MM.1S (cell line): ENCODE data around the gene LRRTM4.
"Not testable (repeated sequence)": the region's sequence is repeated elsewhere in the genome, so short reads cannot be mapped to it uniquely, and the experiment has no call there.

ENCODE experiments used
- EZH2 ChIP-seq: fragments of 300-600 bp; sonication (generic); optimal IDR thresholded peaks from 2 replicates; pipeline ENCODE3; 2017; ENCODE audit warnings: low read depth, mild to moderate bottlenecking, antibody characterized with exemption, low read length, mixed read lengths
- EZH2phosphoT487 ChIP-seq: fragments of 300-600 bp; sonication (generic); IDR thresholded peaks from 2 replicates; pipeline ENCODE4 v1.6.1; 2018; ENCODE audit warnings: antibody characterized with exemption, low read length
- TF ChIP-seq, protein P1 (sequence below): fragments of 300-600 bp; sonication (generic); IDR thresholded peaks from 2 replicates; pipeline ENCODE4 v1.5.1; 2016; ENCODE audit warnings: antibody characterized with exemption, low read length, mixed read lengths

DNA sequence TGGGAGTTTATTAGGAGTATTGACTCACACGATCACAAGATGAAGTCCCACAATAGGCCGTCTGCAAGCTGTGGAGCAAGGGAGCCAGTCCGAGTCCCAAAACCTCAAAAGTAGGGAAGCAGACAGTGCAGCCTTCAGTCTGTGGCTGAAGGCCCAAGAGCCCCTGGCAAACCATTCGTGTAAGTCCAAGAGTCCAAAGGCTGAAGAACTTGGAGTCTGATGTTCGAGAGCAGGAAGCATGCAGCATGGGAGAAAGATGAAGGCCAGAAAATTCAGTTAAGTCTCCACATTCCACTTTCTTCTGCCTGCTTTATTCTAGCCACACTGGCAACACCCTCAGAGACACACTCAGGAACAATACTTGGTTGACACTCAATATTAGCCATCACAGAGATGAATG, 492.9 kb downstream of the LRRTM4 start:
- TF ChIP-seq, protein P1, sequence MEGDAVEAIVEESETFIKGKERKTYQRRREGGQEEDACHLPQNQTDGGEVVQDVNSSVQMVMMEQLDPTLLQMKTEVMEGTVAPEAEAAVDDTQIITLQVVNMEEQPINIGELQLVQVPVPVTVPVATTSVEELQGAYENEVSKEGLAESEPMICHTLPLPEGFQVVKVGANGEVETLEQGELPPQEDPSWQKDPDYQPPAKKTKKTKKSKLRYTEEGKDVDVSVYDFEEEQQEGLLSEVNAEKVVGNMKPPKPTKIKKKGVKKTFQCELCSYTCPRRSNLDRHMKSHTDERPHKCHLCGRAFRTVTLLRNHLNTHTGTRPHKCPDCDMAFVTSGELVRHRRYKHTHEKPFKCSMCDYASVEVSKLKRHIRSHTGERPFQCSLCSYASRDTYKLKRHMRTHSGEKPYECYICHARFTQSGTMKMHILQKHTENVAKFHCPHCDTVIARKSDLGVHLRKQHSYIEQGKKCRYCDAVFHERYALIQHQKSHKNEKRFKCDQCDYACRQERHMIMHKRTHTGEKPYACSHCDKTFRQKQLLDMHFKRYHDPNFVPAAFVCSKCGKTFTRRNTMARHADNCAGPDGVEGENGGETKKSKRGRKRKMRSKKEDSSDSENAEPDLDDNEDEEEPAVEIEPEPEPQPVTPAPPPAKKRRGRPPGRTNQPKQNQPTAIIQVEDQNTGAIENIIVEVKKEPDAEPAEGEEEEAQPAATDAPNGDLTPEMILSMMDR = not testable (repeated sequence)
- not testable (repeated sequence) for TF ChIP-seq EZH2, EZH2phosphoT487
